Measurements from ENCODE around the gene ZDHHC11B.
"Not testable (repeated sequence)": the region's sequence is repeated elsewhere in the genome, so short reads cannot be mapped to it uniquely, and the experiment has no call there.

- TF ChIP-seq CTCF (conservative IDR thresholded peaks at IDR 0.05 in 1 of 2, IDR thresholded peaks at IDR 0.05 in 1 of 2; ENCODE audit: extremely low read depth in 1 of 2, insufficient read depth in 1 of 2, low read depth in 1 of 2, low read length in 2 of 2); EZH2 (IDR thresholded peaks at IDR 0.05; ENCODE audit: borderline replicate concordance, low read length): not testable (repeated sequence)
These were observed 88.3 kb downstream of the ZDHHC11B start for GRCh38 chr5:696191-696590.

Measured in mammary epithelial cell (primary cell).